HG02798 (cell line): ENCODE measurements around the gene ZNF33A.
"Not testable (repeated sequence)": the region's sequence is repeated elsewhere in the genome, so short reads cannot be mapped to it uniquely, and the experiment has no call there.

Experiments used
- ATAC-seq: cut with Tn5 transposase; IDR thresholded peaks from one replicate; pipeline ENCODE4 v1.9.1; 2021; ENCODE audit warnings: mild to moderate bottlenecking; ENCODE audit not compliant: unreplicated experiment, poor library complexity

The ZNF33A gene

GRCh38 chr10:38038932-38039245, 28.4 kb downstream of the ZNF33A start:
- no peak for ATAC-seq

DNA sequence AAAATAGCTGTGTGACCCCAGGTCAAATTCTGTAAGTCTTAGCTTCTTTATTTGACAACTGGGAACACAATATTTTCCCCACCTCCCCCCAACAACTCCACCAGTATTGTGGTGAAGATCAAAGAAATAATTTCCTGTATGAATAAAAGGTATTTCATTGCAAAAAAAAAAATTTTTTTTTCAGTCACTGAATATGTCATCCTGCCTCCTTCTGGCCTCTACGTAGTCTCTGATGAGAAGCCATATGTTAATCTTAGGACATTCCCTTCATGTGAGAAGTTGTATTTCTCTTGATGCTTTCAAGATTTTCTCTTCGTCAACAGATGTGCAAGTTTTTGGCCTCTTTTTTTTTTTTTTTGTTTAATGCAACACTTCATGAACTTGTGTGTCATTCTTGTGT, 33.0 kb downstream of the ZNF33A start:
- ATAC-seq = no peak

DNA sequence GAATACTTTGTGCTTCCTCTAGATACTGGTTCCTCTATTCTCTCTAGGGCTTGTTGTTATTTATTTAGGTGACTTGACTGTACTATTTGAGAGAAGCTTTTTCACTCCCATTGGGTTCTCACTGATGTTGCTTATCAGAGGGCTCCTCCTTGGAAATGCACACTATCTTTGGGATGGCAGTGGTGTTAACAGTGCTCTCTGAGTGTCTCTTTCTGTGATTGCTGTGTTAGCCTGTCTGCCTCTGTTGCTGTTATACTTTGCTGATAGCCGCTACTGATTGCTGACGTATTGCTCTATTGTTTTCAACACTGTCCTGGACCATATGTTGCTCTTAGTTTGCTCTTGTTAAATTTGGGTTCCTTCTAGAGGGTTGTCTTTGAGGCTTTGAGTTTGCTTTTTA, 34.7 kb downstream of the ZNF33A start:
- ATAC-seq = no peak

DNA sequence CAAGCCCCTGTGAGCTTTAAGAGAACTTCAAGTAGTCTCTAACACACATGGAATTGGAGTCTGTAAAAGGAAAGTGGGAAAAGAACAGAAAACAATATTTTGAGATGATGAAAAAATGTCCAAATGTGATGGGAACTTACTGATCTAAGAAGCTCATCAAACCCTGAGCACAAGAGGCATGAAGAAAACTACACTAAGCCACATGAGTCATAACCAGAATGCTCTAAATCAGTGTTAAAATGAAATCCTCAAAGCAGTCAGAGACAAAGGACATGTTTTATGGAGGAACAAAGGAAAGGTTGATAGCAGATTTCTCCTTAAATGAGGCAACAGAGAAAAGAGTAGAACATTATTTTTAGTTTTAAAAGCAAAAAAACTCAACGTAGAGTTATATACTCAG, 37.2 kb downstream of the ZNF33A start:
- no peak for ATAC-seq

GRCh38 chr10:38050212-38050611, 39.7 kb downstream of the ZNF33A start:
- no peak for ATAC-seq

- ATAC-seq = no peak
Measured at GRCh38 chr10:38054361-38054797, 43.9 kb downstream of the ZNF33A start.

DNA sequence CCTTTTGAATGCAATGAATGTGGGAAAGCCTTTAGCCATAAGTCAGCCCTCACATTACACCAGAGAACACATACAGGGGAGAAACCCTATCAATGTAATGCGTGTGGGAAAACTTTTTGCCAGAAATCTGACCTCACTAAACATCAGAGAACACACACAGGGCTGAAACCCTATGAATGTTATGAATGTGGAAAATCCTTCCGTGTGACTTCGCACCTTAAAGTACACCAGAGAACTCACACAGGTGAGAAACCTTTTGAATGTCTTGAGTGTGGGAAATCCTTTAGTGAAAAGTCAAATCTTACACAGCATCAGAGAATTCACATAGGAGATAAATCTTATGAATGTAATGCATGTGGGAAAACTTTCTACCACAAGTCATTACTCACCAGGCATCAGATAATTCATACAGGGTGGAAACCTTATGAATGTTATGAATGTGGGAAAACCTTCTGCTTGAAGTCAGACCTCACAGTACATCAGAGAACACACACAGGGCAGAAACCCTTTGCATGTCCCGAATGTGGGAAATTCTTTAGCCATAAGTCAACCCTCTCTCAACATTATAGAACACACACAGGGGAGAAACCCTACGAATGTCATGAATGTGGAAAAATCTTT, 44.9 kb downstream of the ZNF33A start:
- not testable (repeated sequence) for ATAC-seq

DNA sequence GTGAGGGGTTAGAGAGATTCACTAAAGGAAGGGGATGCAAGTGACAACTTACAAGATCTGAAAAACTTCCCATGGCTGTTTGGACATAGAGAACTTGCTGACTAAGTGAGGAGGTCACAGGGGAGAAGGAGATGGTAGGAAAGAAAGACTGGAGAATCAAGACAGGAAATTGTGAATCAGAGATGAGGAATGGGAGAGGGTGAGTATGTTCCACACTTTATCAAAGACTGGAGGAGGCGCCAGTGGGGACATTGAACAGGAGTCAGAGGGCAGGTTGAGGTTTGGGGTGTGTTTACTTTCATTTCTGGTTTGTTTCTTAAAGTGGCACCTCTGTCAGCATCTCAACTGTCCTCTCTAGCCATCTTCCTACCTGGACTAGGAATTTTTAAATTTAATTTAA, 59.2 kb downstream of the ZNF33A start:
- not testable (repeated sequence) for ATAC-seq

DNA sequence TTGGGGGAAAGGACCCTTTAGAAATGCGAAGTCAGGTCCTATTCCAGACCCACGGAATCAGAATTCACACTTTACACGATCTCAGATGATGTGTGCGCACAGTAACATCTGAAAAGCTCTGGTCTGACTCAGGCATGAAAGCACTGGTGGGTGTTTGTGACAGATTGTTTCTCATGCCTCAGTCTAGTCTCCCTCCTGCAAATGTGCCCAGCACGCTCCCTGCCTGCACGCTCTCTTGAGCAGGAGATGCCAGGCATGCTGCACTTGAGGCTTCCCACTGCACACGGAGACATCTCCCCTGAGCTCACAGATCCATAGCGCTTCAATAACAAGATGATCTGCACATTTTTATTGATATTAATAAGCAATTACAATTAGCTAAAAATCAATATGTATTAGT, 60.0 kb downstream of the ZNF33A start:
- no peak for ATAC-seq

DNA sequence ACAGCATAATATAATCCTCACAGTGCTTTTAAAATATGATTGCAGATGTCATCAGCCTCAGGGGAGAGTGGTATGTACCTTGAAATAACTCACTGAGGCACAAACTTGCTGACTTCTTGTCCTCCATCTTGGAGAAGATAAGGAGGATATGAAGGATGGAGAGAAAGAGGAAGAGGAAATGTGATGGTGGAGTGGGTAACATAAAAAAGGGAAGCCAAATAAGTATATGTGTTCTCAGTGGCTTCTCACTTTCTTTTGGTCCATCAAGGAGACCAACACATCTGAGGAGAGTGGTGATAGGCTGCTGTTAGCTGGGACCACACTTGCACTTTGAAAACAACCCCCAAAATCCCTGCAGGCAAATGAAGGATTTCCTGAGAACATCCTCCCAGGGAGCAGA, 62.1 kb downstream of the ZNF33A start:
- ATAC-seq = no peak

- ATAC-seq = no peak
Measured at GRCh38 chr10:38076687-38077086, 66.2 kb downstream of the ZNF33A start.

DNA sequence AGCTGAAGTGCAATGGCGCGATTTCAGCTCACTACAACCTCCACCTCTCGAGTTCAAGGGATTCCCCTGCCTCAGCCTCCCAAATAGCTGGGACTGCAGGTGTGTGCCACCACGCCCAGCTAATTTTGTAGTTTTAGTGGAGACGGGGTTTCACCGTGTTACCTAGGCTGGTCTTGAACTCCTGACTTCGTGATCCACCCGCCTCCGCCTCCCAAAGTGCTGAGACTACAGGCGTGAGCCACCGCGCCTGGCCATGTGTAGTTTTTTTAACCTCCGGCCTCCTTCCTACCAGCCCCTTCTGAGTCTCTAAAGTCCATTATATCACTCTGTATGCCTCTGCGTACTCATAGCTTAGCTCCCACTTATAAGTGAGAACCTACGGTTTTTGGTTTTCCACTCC, 82.8 kb downstream of the ZNF33A start:
- ATAC-seq = not testable (repeated sequence)

DNA sequence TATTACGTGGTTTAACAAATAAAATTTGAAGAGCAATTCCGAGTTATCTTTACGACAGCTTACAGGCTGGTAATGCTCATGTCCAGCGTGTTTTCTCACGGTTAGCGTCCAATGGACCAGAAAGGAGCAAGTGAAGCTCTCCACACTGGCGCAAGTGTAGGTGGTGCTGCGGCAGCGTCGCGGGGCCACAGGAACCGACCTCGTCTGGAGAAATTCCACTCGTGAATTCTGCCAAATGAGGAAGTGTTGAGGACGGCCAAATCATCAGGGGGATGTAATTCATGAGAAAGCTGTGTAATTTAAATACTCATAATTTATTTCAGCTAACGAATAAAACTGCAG, 83.3 kb downstream of the ZNF33A start:
- peak; percentile 25 for ATAC-seq

GRCh38 chr10:38094158-38094926, 83.9 kb downstream of the ZNF33A start, which contains the start of gene ZNF37A:
Gene ZNF37A (plus strand): TSS chr10:38094337. CDS start chr10:38096618, 2,281 bp downstream.
- peak; percentile 99 for ATAC-seq

DNA sequence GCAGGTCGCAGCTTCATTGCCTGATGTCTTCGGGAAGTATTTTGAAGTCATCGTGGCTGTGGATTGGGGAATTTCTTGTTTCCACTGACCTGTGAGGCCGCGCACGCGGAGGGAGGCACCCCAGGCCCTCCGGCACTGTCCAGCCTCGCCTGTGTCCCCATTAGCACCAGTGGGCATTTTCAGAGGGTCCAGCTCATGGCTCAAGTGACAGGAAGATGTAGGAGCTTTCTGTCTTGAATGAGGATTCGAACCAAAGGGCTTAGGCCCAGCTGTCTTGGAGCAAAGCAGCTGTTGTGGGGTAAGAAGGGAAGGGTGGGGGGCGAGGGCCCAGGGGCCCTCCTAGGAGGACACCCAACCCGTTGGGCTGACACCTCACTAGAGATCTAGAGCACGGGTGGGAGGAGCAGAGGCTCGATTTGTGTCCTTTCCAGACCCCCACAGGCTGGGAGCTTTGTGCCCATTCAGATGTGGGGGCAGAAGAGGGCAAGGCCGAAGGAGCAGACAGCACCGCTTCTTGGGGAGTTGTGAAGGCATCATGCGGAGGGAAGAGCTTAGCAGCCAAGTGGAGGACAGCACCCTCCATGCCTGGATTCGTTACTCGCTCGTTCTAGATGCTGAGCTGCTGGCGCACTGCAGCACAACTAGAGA, 84.6 kb downstream of the ZNF33A start:
- ATAC-seq = no peak

DNA sequence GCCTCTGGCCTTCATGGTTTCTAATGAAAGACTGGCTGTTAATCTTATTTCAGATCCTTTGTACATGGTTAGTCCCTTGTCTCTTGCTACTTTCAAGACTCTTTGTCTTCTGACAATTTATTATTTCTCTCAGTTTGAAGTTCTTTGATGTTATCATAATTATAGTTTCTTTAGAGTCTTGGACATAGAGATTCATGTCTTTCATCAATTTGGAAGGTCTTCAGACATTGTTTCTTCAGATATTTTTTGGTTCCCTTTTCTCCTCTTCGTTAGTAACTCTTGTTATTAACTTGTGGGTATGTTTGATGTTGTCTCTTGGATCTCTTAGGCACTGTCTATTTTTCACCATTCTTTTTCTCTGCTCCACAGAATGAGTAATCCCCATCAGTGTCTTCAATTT, 92.4 kb downstream of the ZNF33A start:
- ATAC-seq = no peak

- no peak for ATAC-seq
Measured at GRCh38 chr10:38103756-38104155, 93.3 kb downstream of the ZNF33A start.

DNA sequence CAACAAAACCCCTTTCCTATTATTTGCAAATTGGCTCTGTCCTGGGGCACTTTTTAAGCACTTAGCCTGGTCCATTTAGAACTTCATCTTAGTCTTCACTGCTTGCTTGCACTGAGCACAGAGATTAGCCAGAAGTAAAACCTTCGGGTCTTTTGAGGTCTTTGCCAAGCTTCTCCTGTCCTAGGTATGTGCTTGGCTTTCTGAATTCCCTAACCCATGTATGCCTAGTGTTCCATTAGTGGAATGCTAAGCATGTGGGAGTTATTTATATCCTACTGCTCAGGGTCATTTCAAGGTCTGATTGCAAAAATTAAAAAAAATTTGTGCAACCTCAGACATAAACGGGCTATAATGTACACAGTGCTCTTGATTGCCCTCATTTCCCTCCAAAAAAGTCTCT, 101.7 kb downstream of the ZNF33A start:
- ATAC-seq = no peak
